ENCODE data around the gene APOBEC4. TPM values are rescaled to one million over a fixed set of nuclear protein-coding genes. Genes with fewer than 3 reads are reported as not detected.

The APOBEC4 gene
- polyA plus RNA-seq, 1 donor from 2014 or later: not detected

DNA sequence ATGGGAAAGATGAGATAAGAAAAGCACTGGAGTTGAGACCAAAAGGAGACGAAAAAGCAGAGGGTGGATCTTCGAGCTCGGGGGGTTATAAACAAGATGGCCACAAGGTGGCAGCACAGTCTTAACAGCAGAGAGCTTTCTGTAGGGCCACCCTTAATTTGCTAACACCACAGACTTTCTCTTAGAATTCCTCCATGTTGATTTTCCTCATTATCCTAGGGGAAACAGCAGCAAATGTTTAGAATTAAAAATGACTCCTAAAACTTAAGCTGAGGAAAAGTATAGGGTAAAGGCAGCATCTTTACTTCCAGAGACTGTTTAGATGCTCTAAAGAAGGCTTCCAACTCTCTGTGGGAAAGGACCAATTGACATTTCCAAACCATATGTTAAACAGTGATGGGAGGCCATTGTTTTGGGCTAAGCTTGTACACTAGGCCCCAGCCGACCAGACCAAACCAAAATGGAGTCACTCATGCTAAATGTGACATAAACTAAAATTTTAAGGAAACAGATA, 2.5 kb upstream of the APOBEC4 start:
- Histone ChIP-seq H2AFZ (ENCODE audit: low read depth, low read length) (no peak overlapping the region), H3K9me3 (ENCODE audit: low read length) (no peaks in the 10 kb centered on the region), H3F3A (ENCODE audit: insufficient read depth, low read length, poor library complexity, severe bottlenecking) (no peaks in the 10 kb centered on the region), H3K27ac (ENCODE audit: low read length) (no peak overlapping the region), H3K36me3 (ENCODE audit: insufficient read depth, low read length) (no peaks in the 10 kb centered on the region), H4K20me1 (ENCODE audit: insufficient read depth) (no peaks in the 10 kb centered on the region), H3K79me2 (replicated peaks; ENCODE audit: insufficient read depth, low read length) (no peaks in the 10 kb centered on the region), H3K9ac (ENCODE audit: low read length) (no peak overlapping the region), H3K4me2 (ENCODE audit: low read length) (no peak overlapping the region), H3K27me3 (ENCODE audit: insufficient read depth, low read depth, low read length) (no peaks in the 10 kb centered on the region), H3K9me2 (ENCODE audit: insufficient read depth, low read length) (no peaks in the 10 kb centered on the region), H3K4me3 (ENCODE audit: low read length) (no peak overlapping the region)
- TF ChIP-seq, protein P1, sequence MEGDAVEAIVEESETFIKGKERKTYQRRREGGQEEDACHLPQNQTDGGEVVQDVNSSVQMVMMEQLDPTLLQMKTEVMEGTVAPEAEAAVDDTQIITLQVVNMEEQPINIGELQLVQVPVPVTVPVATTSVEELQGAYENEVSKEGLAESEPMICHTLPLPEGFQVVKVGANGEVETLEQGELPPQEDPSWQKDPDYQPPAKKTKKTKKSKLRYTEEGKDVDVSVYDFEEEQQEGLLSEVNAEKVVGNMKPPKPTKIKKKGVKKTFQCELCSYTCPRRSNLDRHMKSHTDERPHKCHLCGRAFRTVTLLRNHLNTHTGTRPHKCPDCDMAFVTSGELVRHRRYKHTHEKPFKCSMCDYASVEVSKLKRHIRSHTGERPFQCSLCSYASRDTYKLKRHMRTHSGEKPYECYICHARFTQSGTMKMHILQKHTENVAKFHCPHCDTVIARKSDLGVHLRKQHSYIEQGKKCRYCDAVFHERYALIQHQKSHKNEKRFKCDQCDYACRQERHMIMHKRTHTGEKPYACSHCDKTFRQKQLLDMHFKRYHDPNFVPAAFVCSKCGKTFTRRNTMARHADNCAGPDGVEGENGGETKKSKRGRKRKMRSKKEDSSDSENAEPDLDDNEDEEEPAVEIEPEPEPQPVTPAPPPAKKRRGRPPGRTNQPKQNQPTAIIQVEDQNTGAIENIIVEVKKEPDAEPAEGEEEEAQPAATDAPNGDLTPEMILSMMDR (IDR thresholded peaks at IDR 0.05; ENCODE audit: poor library complexity, severe bottlenecking): peak; percentile 89
- TF ChIP-seq POLR2AphosphoS5 (IDR thresholded peaks at IDR 0.05) (no peak), TAF1 (IDR thresholded peaks at IDR 0.05; ENCODE audit: low read depth) (no peak), EZH2 (IDR thresholded peaks at IDR 0.05; ENCODE audit: borderline replicate concordance, insufficient read depth, low read length, poor library complexity, severe bottlenecking) (no peak), RAD21 (conservative IDR thresholded peaks at IDR 0.05) (peak; percentile 87), MXI1 (conservative IDR thresholded peaks at IDR 0.05; ENCODE audit: poor library complexity, severe bottlenecking) (no peak), SMC3 (conservative IDR thresholded peaks at IDR 0.05; ENCODE audit: poor library complexity) (peak; percentile 89), EP300 (conservative IDR thresholded peaks at IDR 0.05; ENCODE audit: poor library complexity, severe bottlenecking) (no peak)

DNA sequence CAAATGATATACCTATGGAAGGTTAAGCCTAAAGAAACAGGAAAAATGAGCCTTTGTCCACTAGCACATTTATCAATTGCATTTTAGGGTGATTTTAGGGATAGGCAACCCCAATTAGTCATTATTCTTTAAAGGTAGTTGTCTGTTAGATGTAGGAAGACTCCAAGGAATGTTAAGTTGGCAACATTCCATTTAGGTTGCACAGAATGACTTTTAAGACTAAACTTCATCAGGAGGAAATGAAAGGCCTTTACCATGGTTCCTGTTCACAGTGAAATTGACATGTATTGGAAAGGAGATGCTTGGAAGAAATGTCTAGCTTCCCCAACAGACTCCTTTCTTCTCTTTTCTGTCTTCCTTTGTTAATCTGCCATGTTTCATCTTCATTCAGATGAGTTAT, 1.6 kb upstream of the APOBEC4 start:
- H3K4me3 ChIP-seq (ENCODE audit: low read length): no peak overlapping the region
- H3K27ac ChIP-seq (ENCODE audit: low read length): no peak overlapping the region
- no peaks in the 10 kb centered on the region for H3K27me3 ChIP-seq (ENCODE audit: insufficient read depth, low read depth, low read length)
- no peaks in the 10 kb centered on the region for H3K9me2 ChIP-seq (ENCODE audit: insufficient read depth, low read length)
- TF ChIP-seq MXI1 (conservative IDR thresholded peaks at IDR 0.05; ENCODE audit: poor library complexity, severe bottlenecking): no peak
- TF ChIP-seq, protein P2, sequence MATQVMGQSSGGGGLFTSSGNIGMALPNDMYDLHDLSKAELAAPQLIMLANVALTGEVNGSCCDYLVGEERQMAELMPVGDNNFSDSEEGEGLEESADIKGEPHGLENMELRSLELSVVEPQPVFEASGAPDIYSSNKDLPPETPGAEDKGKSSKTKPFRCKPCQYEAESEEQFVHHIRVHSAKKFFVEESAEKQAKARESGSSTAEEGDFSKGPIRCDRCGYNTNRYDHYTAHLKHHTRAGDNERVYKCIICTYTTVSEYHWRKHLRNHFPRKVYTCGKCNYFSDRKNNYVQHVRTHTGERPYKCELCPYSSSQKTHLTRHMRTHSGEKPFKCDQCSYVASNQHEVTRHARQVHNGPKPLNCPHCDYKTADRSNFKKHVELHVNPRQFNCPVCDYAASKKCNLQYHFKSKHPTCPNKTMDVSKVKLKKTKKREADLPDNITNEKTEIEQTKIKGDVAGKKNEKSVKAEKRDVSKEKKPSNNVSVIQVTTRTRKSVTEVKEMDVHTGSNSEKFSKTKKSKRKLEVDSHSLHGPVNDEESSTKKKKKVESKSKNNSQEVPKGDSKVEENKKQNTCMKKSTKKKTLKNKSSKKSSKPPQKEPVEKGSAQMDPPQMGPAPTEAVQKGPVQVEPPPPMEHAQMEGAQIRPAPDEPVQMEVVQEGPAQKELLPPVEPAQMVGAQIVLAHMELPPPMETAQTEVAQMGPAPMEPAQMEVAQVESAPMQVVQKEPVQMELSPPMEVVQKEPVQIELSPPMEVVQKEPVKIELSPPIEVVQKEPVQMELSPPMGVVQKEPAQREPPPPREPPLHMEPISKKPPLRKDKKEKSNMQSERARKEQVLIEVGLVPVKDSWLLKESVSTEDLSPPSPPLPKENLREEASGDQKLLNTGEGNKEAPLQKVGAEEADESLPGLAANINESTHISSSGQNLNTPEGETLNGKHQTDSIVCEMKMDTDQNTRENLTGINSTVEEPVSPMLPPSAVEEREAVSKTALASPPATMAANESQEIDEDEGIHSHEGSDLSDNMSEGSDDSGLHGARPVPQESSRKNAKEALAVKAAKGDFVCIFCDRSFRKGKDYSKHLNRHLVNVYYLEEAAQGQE (IDR thresholded peaks at IDR 0.05; ENCODE audit: borderline replicate concordance): no peak
- TF ChIP-seq, protein P1 (IDR thresholded peaks at IDR 0.05; ENCODE audit: poor library complexity, severe bottlenecking): no peak
- TF ChIP-seq TAF1 (IDR thresholded peaks at IDR 0.05; ENCODE audit: low read depth): no peak
- TF ChIP-seq POLR2AphosphoS5 (IDR thresholded peaks at IDR 0.05): no peak
- TF ChIP-seq EZH2 (IDR thresholded peaks at IDR 0.05; ENCODE audit: borderline replicate concordance, insufficient read depth, low read length, poor library complexity, severe bottlenecking): no peak
- no peak for TF ChIP-seq RAD21 (conservative IDR thresholded peaks at IDR 0.05)
- TF ChIP-seq SMC3 (conservative IDR thresholded peaks at IDR 0.05; ENCODE audit: poor library complexity): no peak
- TF ChIP-seq EP300 (conservative IDR thresholded peaks at IDR 0.05; ENCODE audit: poor library complexity, severe bottlenecking): no peak
- H3K9ac ChIP-seq (ENCODE audit: low read length): no peak overlapping the region
- H3F3A ChIP-seq (ENCODE audit: insufficient read depth, low read length, poor library complexity, severe bottlenecking): no peaks in the 10 kb centered on the region
- no peak overlapping the region for H2AFZ ChIP-seq (ENCODE audit: low read depth, low read length)
- H3K9me3 ChIP-seq (ENCODE audit: low read length): no peaks in the 10 kb centered on the region
- no peak overlapping the region for H3K4me2 ChIP-seq (ENCODE audit: low read length)
- H4K20me1 ChIP-seq (ENCODE audit: insufficient read depth): no peaks in the 10 kb centered on the region
- no peaks in the 10 kb centered on the region for H3K36me3 ChIP-seq (ENCODE audit: insufficient read depth, low read length)
- H3K79me2 ChIP-seq (replicated peaks; ENCODE audit: insufficient read depth, low read length): peaks cover under 1% of the 10 kb centered on the region

Data from neural cell (in vitro differentiated cells).